Choroid plexus epithelial cell (primary cell): ENCODE results near the gene ZNF579.
"Not testable (repeated sequence)": the region's sequence is repeated elsewhere in the genome, so short reads cannot be mapped to it uniquely, and the experiment has no call there.

Experiments
- DNase-seq: peaks from one replicate; pipeline ENCODE4 v3.0.0-alpha.2; 2010; ENCODE audit warnings: low read depth
- H3K4me3 ChIP-seq: 2 replicates; pipeline ENCODE4 v1.5.1; 2011; ENCODE audit warnings: low read depth, mild to moderate bottlenecking, control low read depth, low read length, moderate library complexity
- CTCF ChIP-seq: conservative IDR thresholded peaks from 2 replicates; pipeline ENCODE4 v1.5.1; 2011; ENCODE audit warnings: low read depth, mild to moderate bottlenecking, control low read depth, inconsistent platforms, low read length, moderate library complexity

ZNF579 gene

GRCh38 chr19:55579766-55580621 is 654 bp downstream of the ZNF579 start:
- no peak for TF ChIP-seq CTCF
- peak overlapping the region; percentile 93 for H3K4me3 ChIP-seq
- peak; percentile 41 for DNase-seq

- TF ChIP-seq CTCF, result no peak
- no peak for DNase-seq
These were observed 1.6 kb downstream of the ZNF579 start for GRCh38 chr19:55578761-55579747.

GRCh38 chr19:55578031-55578760 is 2.5 kb downstream of the ZNF579 start:
- no peak for TF ChIP-seq CTCF
- no peak for DNase-seq
- no peak overlapping the region for H3K4me3 ChIP-seq

More at GRCh38 chr19:55578761-55579747, 1.6 kb downstream of the ZNF579 start:
- H3K4me3 ChIP-seq, result peak overlapping the region; percentile 93

DNA sequence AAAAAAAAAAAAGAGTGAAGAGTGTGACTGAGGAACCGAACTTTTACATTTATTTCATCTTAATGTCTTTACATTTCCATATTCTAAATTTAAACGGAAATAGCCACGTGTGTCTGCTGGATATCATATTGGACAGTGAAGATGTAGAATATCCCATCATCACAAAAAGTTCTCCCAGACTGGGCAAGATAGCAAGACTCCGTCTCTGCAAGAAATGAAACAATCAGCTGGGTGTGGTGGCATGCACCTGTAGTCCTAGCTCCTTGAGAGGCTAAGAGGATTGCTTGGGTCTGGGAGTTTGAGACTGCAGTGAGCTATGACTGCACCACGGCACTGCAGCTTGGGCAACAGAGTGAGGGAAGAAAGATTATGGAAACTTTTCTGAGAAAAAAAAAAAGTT is 3.9 kb downstream of the ZNF579 start:
- no peak for TF ChIP-seq CTCF
- H3K4me3 ChIP-seq, result no peak overlapping the region
- no peak for DNase-seq

- not testable (repeated sequence) for DNase-seq
These were observed 6.7 kb downstream of the ZNF579 start for GRCh38 chr19:55573929-55574328.

DNA sequence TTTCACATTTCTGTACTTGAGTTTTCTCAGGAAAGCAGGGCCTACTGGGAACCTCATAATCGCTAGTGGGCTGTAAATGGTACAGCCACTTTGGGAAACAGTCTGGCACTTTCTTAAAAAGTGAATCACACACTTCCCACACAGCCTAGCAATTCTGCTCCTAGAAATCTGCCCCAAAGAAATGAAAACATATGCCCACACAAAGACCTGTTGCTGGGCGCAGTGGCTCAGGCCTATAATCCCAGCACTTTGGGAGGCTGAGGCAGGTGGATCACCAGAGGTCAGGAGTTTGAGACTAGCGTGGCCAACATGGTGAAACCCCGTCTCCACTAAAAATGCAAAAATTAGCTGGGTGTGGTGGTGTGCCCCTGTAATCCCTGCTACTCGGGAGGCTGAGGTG is 11.2 kb downstream of the ZNF579 start:
- H3K4me3 ChIP-seq, result not testable (repeated sequence)

More at GRCh38 chr19:55573929-55574328, 6.7 kb downstream of the ZNF579 start:
- H3K4me3 ChIP-seq, result not testable (repeated sequence)

DNA sequence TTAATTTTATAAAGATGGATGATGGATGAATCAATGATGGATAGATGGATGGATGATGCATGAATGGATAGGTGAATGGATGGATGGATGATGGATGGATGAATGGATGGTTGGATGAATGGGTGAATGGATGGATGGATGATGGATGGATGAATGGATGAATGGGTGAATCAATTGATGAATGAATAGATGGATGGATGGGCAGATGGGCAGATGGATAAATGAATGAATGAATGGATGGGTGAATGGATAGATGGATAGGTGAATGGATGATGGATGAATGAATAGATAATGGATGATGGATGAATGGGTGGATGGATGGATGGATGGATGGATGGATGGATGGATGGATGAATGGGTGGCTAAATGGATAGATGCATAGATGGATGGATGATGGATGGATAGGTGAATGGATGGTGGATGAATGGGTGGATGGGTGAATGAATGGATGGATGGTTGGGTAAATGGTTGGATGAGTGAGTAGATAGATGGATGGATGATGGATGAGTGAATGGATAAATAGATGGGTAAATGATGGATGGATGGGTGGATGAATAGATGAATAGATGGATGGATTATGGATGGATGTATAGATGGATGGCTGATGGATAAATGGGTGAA is 12.8 kb downstream of the ZNF579 start:
- H3K4me3 ChIP-seq, result no peak overlapping the region
- DNase-seq, result no peak
- no peak for TF ChIP-seq CTCF

More for the DNA sequence above, 11.2 kb downstream of the ZNF579 start:
- DNase-seq, result not testable (repeated sequence)
